H9 (cell line): Measurements from ENCODE around the gene SLCO2A1. TPM values are rescaled to one million over a fixed set of nuclear protein-coding genes. Genes with fewer than 3 reads are reported as not detected.

ENCODE experiments used
- DNase-seq: peaks from one replicate; pipeline ENCODE4 v3.0.0-alpha.2; 2017
- H2AFZ ChIP-seq: one replicate; pipeline ENCODE4 v1.6.1; 2013; ENCODE audit warnings: mild to moderate bottlenecking, low read length, control low read depth, moderate library complexity
- H2AK5ac ChIP-seq: 2 replicates; pipeline ENCODE4 v1.6.1; 2013; ENCODE audit warnings: low read length, control low read depth, mixed read lengths; ENCODE audit not compliant: insufficient read length
- H2BK120ac ChIP-seq: one replicate; pipeline ENCODE4 v1.6.1; 2013; ENCODE audit warnings: low read depth, mild to moderate bottlenecking, low read length, control low read depth, inconsistent platforms; ENCODE audit not compliant: poor library complexity, severe bottlenecking
- H2BK12ac ChIP-seq: 2 replicates; pipeline ENCODE4 v1.6.1; 2013; ENCODE audit warnings: low read length, control low read depth, mixed read lengths, low read depth; ENCODE audit not compliant: insufficient read length
- H2BK15ac ChIP-seq: 2 replicates; pipeline ENCODE4 v1.6.1; 2013; ENCODE audit warnings: low read depth, low read length, control low read depth
- H2BK20ac ChIP-seq: one replicate; pipeline ENCODE4 v1.6.1; 2013; ENCODE audit warnings: low read depth, mild to moderate bottlenecking, low read length, control low read depth, inconsistent platforms; ENCODE audit not compliant: poor library complexity, severe bottlenecking
- H2BK5ac ChIP-seq: 2 replicates; pipeline ENCODE4 v1.6.1; 2013; ENCODE audit warnings: low read length, control low read depth, mixed read lengths; ENCODE audit not compliant: insufficient read length
- H3K14ac ChIP-seq: 2 replicates; pipeline ENCODE4 v1.6.1; 2013; ENCODE audit warnings: low read length, control low read depth; ENCODE audit not compliant: insufficient read depth
- H3K18ac ChIP-seq: 2 replicates; pipeline ENCODE4 v1.6.1; 2013; ENCODE audit warnings: low read depth, mild to moderate bottlenecking, mixed read lengths, low read length, control low read depth; ENCODE audit not compliant: insufficient read length
- H3K23ac ChIP-seq: 2 replicates; pipeline ENCODE4 v1.6.1; 2013; ENCODE audit warnings: low read length, control low read depth, mixed read lengths, low read depth; ENCODE audit not compliant: insufficient read length
- H3K23me2 ChIP-seq: 2 replicates; pipeline ENCODE4 v1.6.1; 2013; ENCODE audit warnings: low read depth, mild to moderate bottlenecking, mixed read lengths, low read length, control low read depth; ENCODE audit not compliant: insufficient read length, poor library complexity, severe bottlenecking
- H3K27ac ChIP-seq: 2 replicates; pipeline ENCODE4 v1.5.1; 2013; ENCODE audit warnings: low read length, control low read depth, mixed read lengths, low read depth; ENCODE audit not compliant: insufficient read length
- H3K27me3 ChIP-seq: 2 replicates; pipeline ENCODE4 v1.6.1; 2013; ENCODE audit warnings: low read length, control low read depth, inconsistent platforms; ENCODE audit not compliant: insufficient read depth
- H3K4ac ChIP-seq: 2 replicates; pipeline ENCODE4 v1.6.1; 2013; ENCODE audit warnings: low read depth, mild to moderate bottlenecking, control low read depth, inconsistent platforms, low read length, moderate library complexity
- H3K4me1 ChIP-seq: 2 replicates; pipeline ENCODE4 v1.6.1; 2013; ENCODE audit warnings: low read length, control low read depth, inconsistent platforms; ENCODE audit not compliant: insufficient read depth
- H3K4me2 ChIP-seq: 2 replicates; pipeline ENCODE4 v1.6.1; 2013; ENCODE audit warnings: low read length, control low read depth, mixed read lengths; ENCODE audit not compliant: insufficient read length, insufficient read depth
- H3K56ac ChIP-seq: 2 replicates; pipeline ENCODE4 v1.6.1; 2013; ENCODE audit warnings: low read depth, mild to moderate bottlenecking, mixed read lengths, low read length, control low read depth; ENCODE audit not compliant: insufficient read length
- H3K79me1 ChIP-seq: 2 replicates; pipeline ENCODE4 v1.6.1; 2013; ENCODE audit warnings: low read depth, mild to moderate bottlenecking, moderate library complexity, low read length, control low read depth, inconsistent platforms; ENCODE audit not compliant: insufficient read depth, poor library complexity, severe bottlenecking
- H3K79me2 ChIP-seq: 2 replicates; pipeline ENCODE4 v1.6.1; 2013; ENCODE audit warnings: low read length, control low read depth, inconsistent platforms; ENCODE audit not compliant: insufficient read depth
- H3K9ac ChIP-seq: 2 replicates; pipeline ENCODE4 v1.6.1; 2013; ENCODE audit warnings: low read length, control low read depth, mixed read lengths; ENCODE audit not compliant: insufficient read length; ENCODE audit errors: extremely low read depth
- H3K9me3 ChIP-seq: one replicate; pipeline ENCODE4 v1.6.1; 2013; ENCODE audit warnings: low read depth, low read length, inconsistent platforms; ENCODE audit not compliant: control insufficient read depth
- H3T11ph ChIP-seq: one replicate; pipeline ENCODE4 v1.6.1; 2013; ENCODE audit warnings: mild to moderate bottlenecking, low read length, control low read depth, inconsistent platforms
- H4K20me1 ChIP-seq: one replicate; pipeline ENCODE4 v1.6.1; 2013; ENCODE audit not compliant: control insufficient read depth, insufficient read length, insufficient read depth
- H4K5ac ChIP-seq: 2 replicates; pipeline ENCODE4 v1.6.1; 2013; ENCODE audit warnings: low read depth, mild to moderate bottlenecking, mixed read lengths, low read length, control low read depth; ENCODE audit not compliant: insufficient read length
- H4K8ac ChIP-seq: replicated peaks from 2 replicates; pipeline ENCODE4 v1.6.1; 2013; ENCODE audit warnings: low read length, control low read depth, mixed read lengths, low read depth; ENCODE audit not compliant: insufficient read length
- H4K91ac ChIP-seq: 2 replicates; pipeline ENCODE4 v1.6.1; 2013; ENCODE audit warnings: low read depth, mild to moderate bottlenecking, moderate library complexity, mixed read lengths, low read length, control low read depth; ENCODE audit not compliant: insufficient read length
- H3K27ac Mint-ChIP-seq, 3 experiments: 2 replicates in 2 of 3; 3 replicates in 1 of 3; pipeline ENCODE4 v1.8.0; 2020 to 2021; ENCODE audit warnings: mixed read lengths in 3 of 3, mild to moderate bottlenecking in 1 of 3, moderate library complexity in 1 of 3
- H3K27me3 Mint-ChIP-seq: 2 replicates; pipeline ENCODE4 v1.8.0; 2021; ENCODE audit warnings: low read depth, mild to moderate bottlenecking, moderate library complexity, mixed read lengths
- H3K36me3 Mint-ChIP-seq, 3 experiments: 2 replicates in 2 of 3; 3 replicates in 1 of 3; pipeline ENCODE4 v1.8.0; 2020 to 2021; ENCODE audit warnings: low read depth in 3 of 3, mixed read lengths in 3 of 3; ENCODE audit not compliant: insufficient read depth in 1 of 3
- H3K4me1 Mint-ChIP-seq, 2 experiments: 2 replicates each; pipeline ENCODE4 v1.8.0; 2020; ENCODE audit warnings: mixed read lengths in 2 of 2
- H3K4me3 Mint-ChIP-seq, 2 experiments: 2 replicates in 1 of 2; 3 replicates in 1 of 2; pipeline ENCODE4 v1.8.0; 2020 to 2021; ENCODE audit warnings: mild to moderate bottlenecking in 2 of 2, mixed read lengths in 2 of 2, moderate library complexity in 1 of 2
- H3K9me3 Mint-ChIP-seq, 2 experiments: 2 replicates in 1 of 2; 3 replicates in 1 of 2; pipeline ENCODE4 v1.8.0; 2020; ENCODE audit warnings: mild to moderate bottlenecking in 2 of 2, mixed read lengths in 2 of 2, moderate library complexity in 1 of 2
- WGBS: extraction: QIAGEN DNeasy Blood & Tissue Kit; methylation state at CpG from one replicate; pipeline ENCODE4 v1.1.7; 2013; ENCODE audit warnings: missing lambda C conversion rate, low lambda C conversion rate, mixed read lengths; ENCODE audit not compliant: insufficient read length; ENCODE audit errors: extremely low coverage; 5-methylcytosine and 5-hydroxymethylcytosine counted together
- total RNA-seq: library from RNA; stranded (reverse); gene quantifications from 2 replicates; pipeline ENCODE4 v1.2.1, GENCODE V29; 2021
- TF ChIP-seq, protein P1 (sequence below): fragments of 200-600 bp; sonication (generic); conservative IDR thresholded peaks from 3 replicates; pipeline ENCODE4 v1.8.0; 2021; ENCODE audit warnings: antibody characterized with exemption, mild to moderate bottlenecking

SLCO2A1 gene
- total RNA-seq, 1 experiment from 2014 or later: 0.98 TPM

DNA sequence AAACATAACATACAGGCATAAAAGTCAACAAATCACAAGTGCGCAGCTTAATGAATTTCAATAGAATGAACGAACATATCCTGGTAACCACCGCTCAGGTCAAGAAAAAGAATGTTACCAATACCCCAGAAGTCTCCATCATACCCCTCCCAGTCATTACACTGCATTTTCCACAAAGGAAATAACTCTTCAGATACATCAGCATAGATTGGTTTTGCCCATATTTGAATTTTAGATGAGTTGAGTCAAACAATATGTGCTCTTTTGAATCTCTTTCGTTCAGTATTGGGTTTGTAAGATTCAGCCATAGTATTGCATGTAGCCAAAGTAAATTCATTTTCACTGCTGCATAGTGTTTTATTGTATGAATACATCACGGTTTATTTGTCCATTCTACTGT lies 127.9 kb downstream of the SLCO2A1 start:
- Histone ChIP-seq H3K79me1 (no peaks in the 10 kb centered on the region), H3K27ac (no peak overlapping the region), H2BK20ac (no peak overlapping the region), H2AK5ac (no peak overlapping the region), H2BK15ac (no peak overlapping the region), H3T11ph (no peak overlapping the region), H3K18ac (no peak overlapping the region), H3K79me2 (no peaks in the 10 kb centered on the region), H4K91ac (no peak overlapping the region), H3K4me1 (no peaks in the 10 kb centered on the region), H2AFZ (no peak overlapping the region), H2BK120ac (no peak overlapping the region), H3K14ac (no peak overlapping the region), H4K8ac (no peak overlapping the region), H3K4me2 (no peak overlapping the region), H4K20me1 (no peaks in the 10 kb centered on the region), H3K4ac (no peak overlapping the region), H3K23ac (no peak overlapping the region), H3K9me3 (no peaks in the 10 kb centered on the region), H3K56ac (no peak overlapping the region), H3K27me3 (peaks cover 6% of the 10 kb centered on the region; the same call in 1 of the 2 replicates), H4K5ac (no peak overlapping the region), H3K9ac (no peak overlapping the region), H2BK12ac (no peak overlapping the region), H2BK5ac (no peak overlapping the region), H3K23me2 (no peaks in the 10 kb centered on the region)
- no peak overlapping the region for H3K27ac Mint-ChIP-seq
- H3K4me3 Mint-ChIP-seq: no peak overlapping the region
- H3K9me3 Mint-ChIP-seq: peaks cover 0 to under 1% of the 10 kb centered on the region in 2 experiments; a peak in 1 of 5 replicates
- no peaks in the 10 kb centered on the region for H3K4me1 Mint-ChIP-seq
- TF ChIP-seq, protein P1, sequence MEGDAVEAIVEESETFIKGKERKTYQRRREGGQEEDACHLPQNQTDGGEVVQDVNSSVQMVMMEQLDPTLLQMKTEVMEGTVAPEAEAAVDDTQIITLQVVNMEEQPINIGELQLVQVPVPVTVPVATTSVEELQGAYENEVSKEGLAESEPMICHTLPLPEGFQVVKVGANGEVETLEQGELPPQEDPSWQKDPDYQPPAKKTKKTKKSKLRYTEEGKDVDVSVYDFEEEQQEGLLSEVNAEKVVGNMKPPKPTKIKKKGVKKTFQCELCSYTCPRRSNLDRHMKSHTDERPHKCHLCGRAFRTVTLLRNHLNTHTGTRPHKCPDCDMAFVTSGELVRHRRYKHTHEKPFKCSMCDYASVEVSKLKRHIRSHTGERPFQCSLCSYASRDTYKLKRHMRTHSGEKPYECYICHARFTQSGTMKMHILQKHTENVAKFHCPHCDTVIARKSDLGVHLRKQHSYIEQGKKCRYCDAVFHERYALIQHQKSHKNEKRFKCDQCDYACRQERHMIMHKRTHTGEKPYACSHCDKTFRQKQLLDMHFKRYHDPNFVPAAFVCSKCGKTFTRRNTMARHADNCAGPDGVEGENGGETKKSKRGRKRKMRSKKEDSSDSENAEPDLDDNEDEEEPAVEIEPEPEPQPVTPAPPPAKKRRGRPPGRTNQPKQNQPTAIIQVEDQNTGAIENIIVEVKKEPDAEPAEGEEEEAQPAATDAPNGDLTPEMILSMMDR: no peak
- H3K27me3 Mint-ChIP-seq: peaks cover 29% of the 10 kb centered on the region
- no peak for DNase-seq
- WGBS: no CpG with 5 or more reads among the region's 5 CpGs
- no peaks in the 10 kb centered on the region for H3K36me3 Mint-ChIP-seq
